H9 (cell line): ENCODE results near the gene FOXP4. TPM values are rescaled to one million over a fixed set of nuclear protein-coding genes. Genes with fewer than 3 reads are reported as not detected.

Experiments used
- DNase-seq: peaks from one replicate; pipeline ENCODE4 v3.0.0-alpha.2; 2017
- H2AFZ ChIP-seq: one replicate; pipeline ENCODE4 v1.6.1; 2013; ENCODE audit warnings: mild to moderate bottlenecking, low read length, control low read depth, moderate library complexity
- H2AK5ac ChIP-seq: 2 replicates; pipeline ENCODE4 v1.6.1; 2013; ENCODE audit warnings: low read length, control low read depth, mixed read lengths; ENCODE audit not compliant: insufficient read length
- H2BK120ac ChIP-seq: one replicate; pipeline ENCODE4 v1.6.1; 2013; ENCODE audit warnings: low read depth, mild to moderate bottlenecking, low read length, control low read depth, inconsistent platforms; ENCODE audit not compliant: poor library complexity, severe bottlenecking
- H2BK12ac ChIP-seq: 2 replicates; pipeline ENCODE4 v1.6.1; 2013; ENCODE audit warnings: low read length, control low read depth, mixed read lengths, low read depth; ENCODE audit not compliant: insufficient read length
- H2BK15ac ChIP-seq: 2 replicates; pipeline ENCODE4 v1.6.1; 2013; ENCODE audit warnings: low read depth, low read length, control low read depth
- H2BK20ac ChIP-seq: one replicate; pipeline ENCODE4 v1.6.1; 2013; ENCODE audit warnings: low read depth, mild to moderate bottlenecking, low read length, control low read depth, inconsistent platforms; ENCODE audit not compliant: poor library complexity, severe bottlenecking
- H2BK5ac ChIP-seq: 2 replicates; pipeline ENCODE4 v1.6.1; 2013; ENCODE audit warnings: low read length, control low read depth, mixed read lengths; ENCODE audit not compliant: insufficient read length
- H3K14ac ChIP-seq: 2 replicates; pipeline ENCODE4 v1.6.1; 2013; ENCODE audit warnings: low read length, control low read depth; ENCODE audit not compliant: insufficient read depth
- H3K18ac ChIP-seq: 2 replicates; pipeline ENCODE4 v1.6.1; 2013; ENCODE audit warnings: low read depth, mild to moderate bottlenecking, mixed read lengths, low read length, control low read depth; ENCODE audit not compliant: insufficient read length
- H3K23ac ChIP-seq: 2 replicates; pipeline ENCODE4 v1.6.1; 2013; ENCODE audit warnings: low read length, control low read depth, mixed read lengths, low read depth; ENCODE audit not compliant: insufficient read length
- H3K23me2 ChIP-seq: 2 replicates; pipeline ENCODE4 v1.6.1; 2013; ENCODE audit warnings: low read depth, mild to moderate bottlenecking, mixed read lengths, low read length, control low read depth; ENCODE audit not compliant: insufficient read length, poor library complexity, severe bottlenecking
- H3K27ac ChIP-seq: 2 replicates; pipeline ENCODE4 v1.5.1; 2013; ENCODE audit warnings: low read length, control low read depth, mixed read lengths, low read depth; ENCODE audit not compliant: insufficient read length
- H3K27me3 ChIP-seq: 2 replicates; pipeline ENCODE4 v1.6.1; 2013; ENCODE audit warnings: low read length, control low read depth, inconsistent platforms; ENCODE audit not compliant: insufficient read depth
- H3K4ac ChIP-seq: 2 replicates; pipeline ENCODE4 v1.6.1; 2013; ENCODE audit warnings: low read depth, mild to moderate bottlenecking, control low read depth, inconsistent platforms, low read length, moderate library complexity
- H3K4me1 ChIP-seq: 2 replicates; pipeline ENCODE4 v1.6.1; 2013; ENCODE audit warnings: low read length, control low read depth, inconsistent platforms; ENCODE audit not compliant: insufficient read depth
- H3K4me2 ChIP-seq: 2 replicates; pipeline ENCODE4 v1.6.1; 2013; ENCODE audit warnings: low read length, control low read depth, mixed read lengths; ENCODE audit not compliant: insufficient read length, insufficient read depth
- H3K56ac ChIP-seq: 2 replicates; pipeline ENCODE4 v1.6.1; 2013; ENCODE audit warnings: low read depth, mild to moderate bottlenecking, mixed read lengths, low read length, control low read depth; ENCODE audit not compliant: insufficient read length
- H3K79me1 ChIP-seq: 2 replicates; pipeline ENCODE4 v1.6.1; 2013; ENCODE audit warnings: low read depth, mild to moderate bottlenecking, moderate library complexity, low read length, control low read depth, inconsistent platforms; ENCODE audit not compliant: insufficient read depth, poor library complexity, severe bottlenecking
- H3K79me2 ChIP-seq: 2 replicates; pipeline ENCODE4 v1.6.1; 2013; ENCODE audit warnings: low read length, control low read depth, inconsistent platforms; ENCODE audit not compliant: insufficient read depth
- H3K9ac ChIP-seq: 2 replicates; pipeline ENCODE4 v1.6.1; 2013; ENCODE audit warnings: low read length, control low read depth, mixed read lengths; ENCODE audit not compliant: insufficient read length; ENCODE audit errors: extremely low read depth
- H3K9me3 ChIP-seq: one replicate; pipeline ENCODE4 v1.6.1; 2013; ENCODE audit warnings: low read depth, low read length, inconsistent platforms; ENCODE audit not compliant: control insufficient read depth
- H3T11ph ChIP-seq: one replicate; pipeline ENCODE4 v1.6.1; 2013; ENCODE audit warnings: mild to moderate bottlenecking, low read length, control low read depth, inconsistent platforms
- H4K20me1 ChIP-seq: one replicate; pipeline ENCODE4 v1.6.1; 2013; ENCODE audit not compliant: control insufficient read depth, insufficient read length, insufficient read depth
- H4K5ac ChIP-seq: 2 replicates; pipeline ENCODE4 v1.6.1; 2013; ENCODE audit warnings: low read depth, mild to moderate bottlenecking, mixed read lengths, low read length, control low read depth; ENCODE audit not compliant: insufficient read length
- H4K8ac ChIP-seq: replicated peaks from 2 replicates; pipeline ENCODE4 v1.6.1; 2013; ENCODE audit warnings: low read length, control low read depth, mixed read lengths, low read depth; ENCODE audit not compliant: insufficient read length
- H4K91ac ChIP-seq: 2 replicates; pipeline ENCODE4 v1.6.1; 2013; ENCODE audit warnings: low read depth, mild to moderate bottlenecking, moderate library complexity, mixed read lengths, low read length, control low read depth; ENCODE audit not compliant: insufficient read length
- H3K27ac Mint-ChIP-seq, 3 experiments: 2 replicates in 2 of 3; 3 replicates in 1 of 3; pipeline ENCODE4 v1.8.0; 2020 to 2021; ENCODE audit warnings: mixed read lengths in 3 of 3, mild to moderate bottlenecking in 1 of 3, moderate library complexity in 1 of 3
- H3K27me3 Mint-ChIP-seq: 2 replicates; pipeline ENCODE4 v1.8.0; 2021; ENCODE audit warnings: low read depth, mild to moderate bottlenecking, moderate library complexity, mixed read lengths
- H3K36me3 Mint-ChIP-seq, 3 experiments: 2 replicates in 2 of 3; 3 replicates in 1 of 3; pipeline ENCODE4 v1.8.0; 2020 to 2021; ENCODE audit warnings: low read depth in 3 of 3, mixed read lengths in 3 of 3; ENCODE audit not compliant: insufficient read depth in 1 of 3
- H3K4me1 Mint-ChIP-seq, 2 experiments: 2 replicates each; pipeline ENCODE4 v1.8.0; 2020; ENCODE audit warnings: mixed read lengths in 2 of 2
- H3K4me3 Mint-ChIP-seq, 2 experiments: 2 replicates in 1 of 2; 3 replicates in 1 of 2; pipeline ENCODE4 v1.8.0; 2020 to 2021; ENCODE audit warnings: mild to moderate bottlenecking in 2 of 2, mixed read lengths in 2 of 2, moderate library complexity in 1 of 2
- H3K9me3 Mint-ChIP-seq, 2 experiments: 2 replicates in 1 of 2; 3 replicates in 1 of 2; pipeline ENCODE4 v1.8.0; 2020; ENCODE audit warnings: mild to moderate bottlenecking in 2 of 2, mixed read lengths in 2 of 2, moderate library complexity in 1 of 2
- WGBS: extraction: QIAGEN DNeasy Blood & Tissue Kit; methylation state at CpG from one replicate; pipeline ENCODE4 v1.1.7; 2013; ENCODE audit warnings: missing lambda C conversion rate, low lambda C conversion rate, mixed read lengths; ENCODE audit not compliant: insufficient read length; ENCODE audit errors: extremely low coverage; 5-methylcytosine and 5-hydroxymethylcytosine counted together
- total RNA-seq: library from RNA; stranded (reverse); gene quantifications from 2 replicates; pipeline ENCODE4 v1.2.1, GENCODE V29; 2021
- TF ChIP-seq, protein P1 (sequence below): fragments of 200-600 bp; sonication (generic); conservative IDR thresholded peaks from 3 replicates; pipeline ENCODE4 v1.8.0; 2021; ENCODE audit warnings: antibody characterized with exemption, mild to moderate bottlenecking

FOXP4 gene
- total RNA-seq, 1 experiment from 2014 or later = 18.2 TPM

DNA sequence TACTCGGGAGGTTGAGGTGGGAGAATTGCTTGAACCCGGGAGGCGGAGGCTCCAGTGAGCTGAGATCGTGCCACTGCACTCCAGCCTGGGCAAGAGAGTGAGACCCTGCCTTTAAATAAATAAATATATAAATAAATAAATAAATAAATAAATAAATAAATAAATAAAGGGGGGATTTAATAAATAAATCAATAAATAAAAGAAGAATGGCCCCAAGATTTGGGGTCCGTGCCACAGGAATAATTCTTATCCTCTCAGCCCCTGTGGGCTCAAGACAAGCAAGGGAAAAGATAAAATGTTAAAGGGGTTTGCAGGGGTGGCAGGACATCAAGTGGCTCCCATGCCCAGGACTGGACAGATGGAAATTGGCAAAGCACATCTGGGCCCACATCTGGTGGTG, 60.9 kb downstream of the FOXP4 start:
- no peak overlapping the region for H3K27ac ChIP-seq
- peaks cover 2 to 7% of the 10 kb centered on the region in 2 experiments; a peak in 3 of 5 replicates for H3K9me3 Mint-ChIP-seq

More for the DNA sequence above, 60.9 kb downstream of the FOXP4 start:
- peaks cover 8 to 21% of the 10 kb centered on the region in 2 experiments for H3K4me1 Mint-ChIP-seq
- H2BK120ac ChIP-seq = no peak overlapping the region
- H4K20me1 ChIP-seq = no peaks in the 10 kb centered on the region
- H3K23ac ChIP-seq = no peak overlapping the region
- H4K91ac ChIP-seq = no peak overlapping the region
- TF ChIP-seq, protein P1, sequence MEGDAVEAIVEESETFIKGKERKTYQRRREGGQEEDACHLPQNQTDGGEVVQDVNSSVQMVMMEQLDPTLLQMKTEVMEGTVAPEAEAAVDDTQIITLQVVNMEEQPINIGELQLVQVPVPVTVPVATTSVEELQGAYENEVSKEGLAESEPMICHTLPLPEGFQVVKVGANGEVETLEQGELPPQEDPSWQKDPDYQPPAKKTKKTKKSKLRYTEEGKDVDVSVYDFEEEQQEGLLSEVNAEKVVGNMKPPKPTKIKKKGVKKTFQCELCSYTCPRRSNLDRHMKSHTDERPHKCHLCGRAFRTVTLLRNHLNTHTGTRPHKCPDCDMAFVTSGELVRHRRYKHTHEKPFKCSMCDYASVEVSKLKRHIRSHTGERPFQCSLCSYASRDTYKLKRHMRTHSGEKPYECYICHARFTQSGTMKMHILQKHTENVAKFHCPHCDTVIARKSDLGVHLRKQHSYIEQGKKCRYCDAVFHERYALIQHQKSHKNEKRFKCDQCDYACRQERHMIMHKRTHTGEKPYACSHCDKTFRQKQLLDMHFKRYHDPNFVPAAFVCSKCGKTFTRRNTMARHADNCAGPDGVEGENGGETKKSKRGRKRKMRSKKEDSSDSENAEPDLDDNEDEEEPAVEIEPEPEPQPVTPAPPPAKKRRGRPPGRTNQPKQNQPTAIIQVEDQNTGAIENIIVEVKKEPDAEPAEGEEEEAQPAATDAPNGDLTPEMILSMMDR = no peak
- no CpG with 5 or more reads among the region's 5 CpGs for WGBS
- no peaks in the 10 kb centered on the region for H3K4me1 ChIP-seq
- H2BK15ac ChIP-seq = no peak overlapping the region
- no peak overlapping the region for H4K5ac ChIP-seq
- no peak overlapping the region for H3T11ph ChIP-seq
- H2BK12ac ChIP-seq = no peak overlapping the region
- H2BK5ac ChIP-seq = no peak overlapping the region
- no peaks in the 10 kb centered on the region for H3K9me3 ChIP-seq
- H3K36me3 Mint-ChIP-seq = no peaks in the 10 kb centered on the region; a peak in 2 of 7 replicates
- H3K27me3 ChIP-seq = no peaks in the 10 kb centered on the region
- H2AK5ac ChIP-seq = no peak overlapping the region
- no peak overlapping the region for H3K4me3 Mint-ChIP-seq
- H4K8ac ChIP-seq = no peak overlapping the region
- H2AFZ ChIP-seq = no peak overlapping the region
- no peaks in the 10 kb centered on the region for H3K79me2 ChIP-seq
- H3K9ac ChIP-seq = no peak overlapping the region
- H3K56ac ChIP-seq = no peak overlapping the region
- H3K79me1 ChIP-seq = no peaks in the 10 kb centered on the region
- H3K23me2 ChIP-seq = peaks cover 3% of the 10 kb centered on the region
- H3K27me3 Mint-ChIP-seq = peaks cover 11% of the 10 kb centered on the region
- no peak for DNase-seq
- H3K4ac ChIP-seq = no peak overlapping the region
- H3K14ac ChIP-seq = no peak overlapping the region
- no peak overlapping the region for H3K18ac ChIP-seq
- no peak overlapping the region for H2BK20ac ChIP-seq
- H3K27ac Mint-ChIP-seq = no peak overlapping the region; a peak in 1 of 7 replicates
- no peak overlapping the region for H3K4me2 ChIP-seq
